Epithelial cell of proximal tubule (primary cell): ENCODE measurements around the gene TXNDC9. TPM values are rescaled to one million over a fixed set of nuclear protein-coding genes. Genes with fewer than 3 reads are reported as not detected.
"Not testable (repeated sequence)": the region's sequence is repeated elsewhere in the genome, so short reads cannot be mapped to it uniquely, and the experiment has no call there.

Source experiments
- DNase-seq: peaks from one replicate; pipeline ENCODE4 v3.0.0-alpha.2; 2011; ENCODE audit warnings: low read depth
- H3K4me3 ChIP-seq: 2 replicates; pipeline ENCODE4 v1.5.1; 2011; ENCODE audit warnings: low read depth, mild to moderate bottlenecking, low read length
- total RNA-seq: library from RNA; depleted of rRNA; stranded (reverse); fragments of >200 nt; gene quantifications from 2 replicates; pipeline ENCODE4 v1.2.3, GENCODE V29; 2015
- TF ChIP-seq, protein P1 (sequence below): conservative IDR thresholded peaks from 2 replicates; pipeline ENCODE4 v1.5.1; 2012; ENCODE audit warnings: low read depth, mild to moderate bottlenecking, low read length

Gene TXNDC9
- total RNA-seq, 1 donor from 2014 or later = 53.6 TPM

DNA sequence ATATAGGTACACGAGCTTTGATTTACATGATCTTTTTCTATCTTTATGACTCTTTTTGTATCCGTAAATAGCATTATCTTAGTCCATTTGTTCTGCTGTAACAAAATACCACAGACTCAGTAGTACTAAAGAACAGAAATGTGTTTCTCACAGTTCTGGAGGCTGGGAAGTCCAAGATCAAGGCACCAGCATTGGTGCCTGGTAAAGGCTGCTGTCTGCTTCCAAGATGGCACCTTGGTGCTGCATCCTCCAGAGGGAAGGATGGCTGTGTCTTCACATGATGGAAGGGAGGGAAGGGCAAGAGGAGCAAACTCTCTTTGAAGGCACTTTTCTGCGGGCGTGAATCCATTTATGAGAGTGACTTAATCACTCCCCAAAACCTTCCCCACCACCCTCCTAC, 37.0 kb upstream of the TXNDC9 start:
- no peak for DNase-seq
- H3K4me3 ChIP-seq = no peak overlapping the region
- TF ChIP-seq, protein P1, sequence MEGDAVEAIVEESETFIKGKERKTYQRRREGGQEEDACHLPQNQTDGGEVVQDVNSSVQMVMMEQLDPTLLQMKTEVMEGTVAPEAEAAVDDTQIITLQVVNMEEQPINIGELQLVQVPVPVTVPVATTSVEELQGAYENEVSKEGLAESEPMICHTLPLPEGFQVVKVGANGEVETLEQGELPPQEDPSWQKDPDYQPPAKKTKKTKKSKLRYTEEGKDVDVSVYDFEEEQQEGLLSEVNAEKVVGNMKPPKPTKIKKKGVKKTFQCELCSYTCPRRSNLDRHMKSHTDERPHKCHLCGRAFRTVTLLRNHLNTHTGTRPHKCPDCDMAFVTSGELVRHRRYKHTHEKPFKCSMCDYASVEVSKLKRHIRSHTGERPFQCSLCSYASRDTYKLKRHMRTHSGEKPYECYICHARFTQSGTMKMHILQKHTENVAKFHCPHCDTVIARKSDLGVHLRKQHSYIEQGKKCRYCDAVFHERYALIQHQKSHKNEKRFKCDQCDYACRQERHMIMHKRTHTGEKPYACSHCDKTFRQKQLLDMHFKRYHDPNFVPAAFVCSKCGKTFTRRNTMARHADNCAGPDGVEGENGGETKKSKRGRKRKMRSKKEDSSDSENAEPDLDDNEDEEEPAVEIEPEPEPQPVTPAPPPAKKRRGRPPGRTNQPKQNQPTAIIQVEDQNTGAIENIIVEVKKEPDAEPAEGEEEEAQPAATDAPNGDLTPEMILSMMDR = no peak

DNA sequence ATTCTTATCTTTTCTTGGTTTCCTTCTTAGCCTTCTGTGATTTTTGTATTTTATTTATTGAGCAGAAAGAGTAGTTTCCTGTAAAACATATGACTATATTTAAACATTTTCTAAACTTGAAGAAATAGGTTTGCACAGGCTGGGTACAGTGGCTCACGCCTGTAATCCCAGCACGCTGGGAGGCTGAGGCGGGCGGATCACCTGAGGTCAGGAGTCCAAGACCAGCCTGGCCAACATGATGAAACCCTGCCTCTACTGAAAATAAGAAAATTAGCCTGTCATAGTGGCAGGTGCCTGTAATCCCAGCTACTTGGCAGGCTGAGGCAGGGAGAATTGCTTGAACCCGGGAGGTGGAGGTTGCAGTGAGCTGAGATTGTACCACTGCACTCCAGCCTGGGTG, 32.7 kb upstream of the TXNDC9 start:
- DNase-seq, H3K4me3 ChIP-seq: not testable (repeated sequence)

DNA sequence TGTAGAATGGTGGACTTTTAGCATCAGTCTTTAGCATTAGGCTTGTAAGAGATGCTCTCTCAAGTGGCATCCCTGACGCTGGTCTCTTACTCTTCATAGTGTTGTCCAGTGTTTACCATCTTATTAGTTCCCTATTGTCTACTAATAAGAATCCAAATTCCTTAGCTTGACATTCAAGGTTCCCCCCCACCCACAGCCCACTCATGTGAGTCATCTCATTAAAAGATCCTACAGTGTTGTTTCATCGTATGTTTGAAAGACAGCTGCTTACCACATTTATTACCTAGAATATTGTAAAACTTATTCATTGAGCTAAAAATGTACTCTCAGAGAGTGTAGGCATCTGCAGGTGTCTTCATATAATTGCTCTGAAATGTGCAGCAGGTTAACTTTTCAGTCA, 29.5 kb upstream of the TXNDC9 start:
- no peak overlapping the region for H3K4me3 ChIP-seq
- DNase-seq = no peak
- TF ChIP-seq, protein P1 = no peak

DNA sequence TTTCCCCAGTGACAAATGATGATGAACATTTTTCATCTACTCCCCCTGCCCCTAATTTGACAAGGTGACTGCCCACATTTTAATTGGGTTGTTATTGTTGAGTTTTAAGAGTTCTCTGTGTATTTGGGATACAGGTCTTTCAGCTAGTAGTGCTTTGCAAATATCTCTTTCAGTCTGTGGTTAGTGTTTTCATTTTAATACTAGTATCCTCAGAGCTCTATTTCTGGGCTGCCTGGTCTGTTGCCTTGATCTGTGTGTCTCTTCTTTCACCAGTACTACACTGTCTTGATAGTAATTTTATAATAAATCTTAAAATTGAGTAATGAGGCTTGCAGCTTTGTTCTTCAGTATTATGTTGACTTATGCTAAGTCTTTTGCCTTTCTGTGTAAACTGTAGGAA, 20.7 kb upstream of the TXNDC9 start:
- no peak for DNase-seq
- TF ChIP-seq, protein P1 = no peak
- no peak overlapping the region for H3K4me3 ChIP-seq

DNA sequence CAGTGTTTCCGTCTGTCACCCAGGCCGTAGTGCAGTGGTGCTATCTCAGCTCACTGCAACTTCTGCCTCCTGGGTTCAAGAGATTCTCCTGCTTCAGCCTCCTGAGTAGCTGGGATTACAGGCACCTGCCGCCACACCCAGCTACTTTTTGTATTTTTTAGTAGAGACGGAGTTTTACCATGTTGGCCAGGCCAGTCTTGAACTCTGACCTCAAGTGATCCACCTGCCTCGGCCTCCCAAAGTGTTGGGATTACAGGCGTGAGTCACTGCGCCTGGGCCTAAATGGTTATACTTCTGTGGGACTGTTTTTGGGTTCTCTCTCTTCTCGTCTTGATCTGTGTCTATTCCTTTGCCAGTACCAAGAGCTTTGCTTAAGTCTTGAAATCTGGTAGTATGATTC, 18.7 kb upstream of the TXNDC9 start:
- not testable (repeated sequence) for H3K4me3 ChIP-seq, DNase-seq

DNA sequence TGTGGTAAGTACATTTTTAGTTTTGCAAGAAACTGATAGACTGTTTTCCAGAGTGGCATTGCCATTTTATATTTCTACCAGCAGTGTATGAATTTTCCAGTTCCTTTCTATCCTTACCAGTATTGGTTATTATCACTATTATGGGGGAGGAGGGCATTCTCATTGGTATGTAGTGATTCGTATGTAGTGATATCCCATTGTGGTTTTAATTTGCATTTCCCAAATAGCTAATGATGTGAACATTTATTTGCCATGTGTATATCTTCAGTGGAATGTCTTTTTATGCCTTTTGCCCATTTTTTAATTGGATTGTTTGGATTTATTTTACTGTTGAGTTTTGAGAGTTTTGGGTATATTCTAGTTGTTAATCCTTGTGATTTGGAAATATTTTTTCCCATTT, 17.9 kb upstream of the TXNDC9 start:
- no peak for DNase-seq
- TF ChIP-seq, protein P1 = no peak
- H3K4me3 ChIP-seq = no peak overlapping the region

DNA sequence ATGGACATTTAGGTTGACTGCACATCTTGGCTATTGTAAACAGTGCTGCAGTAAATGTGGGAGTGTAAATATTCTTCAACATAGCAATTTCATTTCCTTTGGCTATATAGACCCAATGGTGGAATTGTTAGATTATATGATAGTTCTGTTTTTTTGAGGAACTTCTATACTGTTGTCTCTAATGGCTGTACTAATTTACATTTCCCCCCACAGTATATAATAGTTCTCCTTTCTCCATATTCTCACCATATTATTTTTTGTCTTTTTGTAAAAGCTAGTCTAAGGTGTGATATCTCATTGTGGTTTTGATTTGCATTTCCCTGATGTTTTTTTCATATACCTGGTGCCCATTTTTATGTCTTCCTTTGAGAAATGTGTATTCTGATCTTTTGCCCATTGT, 14.1 kb upstream of the TXNDC9 start:
- H3K4me3 ChIP-seq = no peak overlapping the region
- DNase-seq = no peak
- TF ChIP-seq, protein P1 = no peak

DNA sequence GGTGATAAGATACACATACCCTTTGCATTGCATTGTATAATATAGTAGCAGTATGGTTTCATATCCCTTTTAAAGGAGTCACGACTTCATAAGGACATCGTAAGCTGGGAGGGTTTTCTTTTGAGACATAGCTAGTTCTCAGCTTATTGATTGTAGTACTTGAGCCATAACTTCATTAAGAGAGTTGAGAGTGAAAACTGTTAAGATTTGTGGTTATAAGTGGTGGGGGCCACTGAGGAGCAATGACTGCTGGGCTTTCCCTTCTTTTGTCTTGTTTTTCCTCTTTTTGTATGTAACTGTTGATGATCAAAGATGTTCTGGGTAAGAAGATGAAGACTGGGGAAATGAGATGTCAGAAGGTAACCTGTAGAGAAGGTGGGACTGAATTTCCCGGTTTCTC, 12.0 kb upstream of the TXNDC9 start:
- no peak overlapping the region for H3K4me3 ChIP-seq
- DNase-seq = no peak
- TF ChIP-seq, protein P1 = no peak
